HPDE6-E6E7 (cell line): Measurements from ENCODE around the gene DGKH.
A peak's percentile ranks its signal among the peaks of the same experiment; 100 is the strongest.
"Not testable (repeated sequence)": the region's sequence is repeated elsewhere in the genome, so short reads cannot be mapped to it uniquely, and the experiment has no call there.

ENCODE experiments used
- DNase-seq: peaks from one replicate; pipeline ENCODE4 v3.0.0; 2011; ENCODE audit warnings: missing footprints; ENCODE audit errors: extremely low spot score

DGKH gene

DNA sequence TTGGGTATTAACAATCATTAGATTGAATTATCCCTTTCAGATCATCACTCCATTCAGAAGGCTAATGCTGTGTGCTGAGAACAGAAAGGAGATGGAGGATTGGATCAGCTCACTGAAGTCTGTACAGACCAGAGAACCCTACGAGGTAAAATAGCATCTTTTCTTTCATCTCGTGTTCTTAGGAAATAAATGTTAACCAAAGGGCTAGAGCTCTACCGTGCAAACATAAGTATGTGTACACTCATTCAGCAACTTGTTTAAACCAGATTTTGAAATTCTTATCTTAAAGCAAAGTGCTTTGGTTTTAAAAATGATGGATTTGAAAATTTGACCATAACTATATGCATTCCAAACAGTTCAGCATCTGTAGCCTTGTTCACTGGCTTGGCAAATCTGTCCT is 106.8 kb downstream of the DGKH start:
- no peak for DNase-seq

DNA sequence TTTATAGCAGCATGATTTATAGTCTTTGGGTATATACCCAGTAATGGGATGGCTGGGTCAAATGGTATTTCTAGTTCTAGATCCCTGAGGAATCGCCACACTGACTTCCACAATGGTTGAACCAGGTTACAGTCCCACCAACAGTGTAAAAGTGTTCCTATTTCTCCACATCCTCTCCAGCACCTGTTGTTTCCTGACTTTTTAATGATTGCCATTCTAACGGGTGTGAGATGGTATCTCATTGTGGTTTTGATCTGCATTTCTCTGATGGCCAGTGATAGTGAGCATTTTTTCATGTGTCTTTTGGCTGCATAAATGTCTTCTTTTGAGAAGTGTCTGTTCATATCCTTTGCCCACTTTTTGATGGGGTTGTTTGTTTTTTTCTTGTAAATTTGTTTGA is 114.9 kb downstream of the DGKH start:
- DNase-seq = not testable (repeated sequence)

DNA sequence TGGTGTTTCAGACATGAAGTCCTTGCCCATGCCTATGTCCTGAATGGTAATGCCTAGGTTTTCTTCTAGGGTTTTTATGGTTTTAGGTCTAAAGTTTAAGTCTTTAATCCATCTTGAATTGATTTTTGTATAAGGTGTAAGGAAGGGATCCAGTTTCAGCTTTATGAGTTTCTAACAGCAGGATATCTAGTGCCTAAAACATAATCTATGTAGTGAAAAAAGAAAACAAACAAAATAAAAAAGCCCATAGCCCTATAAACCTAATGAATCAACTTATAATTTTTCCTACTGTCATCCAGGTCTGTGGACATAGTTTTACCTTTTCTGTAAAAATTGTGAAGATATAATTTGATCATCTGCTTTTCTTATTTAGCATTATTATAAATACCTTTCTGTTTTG is 115.5 kb downstream of the DGKH start:
- DNase-seq = not testable (repeated sequence)

DNA sequence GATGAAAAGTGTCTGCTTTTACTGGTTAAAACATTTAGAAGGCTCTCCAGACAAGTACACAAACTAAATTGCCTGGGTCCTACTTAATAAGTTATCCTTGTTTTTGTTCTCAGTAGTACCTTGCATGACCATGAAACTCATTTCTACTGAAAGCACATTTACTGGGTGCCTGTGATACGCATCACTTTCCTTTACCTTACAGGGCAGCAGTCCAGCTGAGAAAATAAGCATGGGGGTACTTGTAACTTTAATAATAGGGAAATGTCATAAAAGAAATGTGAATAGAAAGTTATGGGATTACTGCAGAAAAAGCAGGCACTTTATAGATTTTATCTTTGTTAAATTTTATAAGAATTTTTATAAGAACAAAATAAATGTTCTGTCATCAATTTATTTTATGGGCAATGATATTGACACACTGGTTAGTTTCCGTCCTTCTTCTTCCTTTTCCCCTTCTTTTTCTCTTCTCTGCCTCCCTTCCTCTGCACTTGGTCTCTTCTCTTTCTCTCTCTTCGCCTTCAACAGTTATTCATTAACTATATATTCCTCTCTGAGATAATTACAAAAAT is 116.2 kb downstream of the DGKH start:
- DNase-seq = no peak

DNA sequence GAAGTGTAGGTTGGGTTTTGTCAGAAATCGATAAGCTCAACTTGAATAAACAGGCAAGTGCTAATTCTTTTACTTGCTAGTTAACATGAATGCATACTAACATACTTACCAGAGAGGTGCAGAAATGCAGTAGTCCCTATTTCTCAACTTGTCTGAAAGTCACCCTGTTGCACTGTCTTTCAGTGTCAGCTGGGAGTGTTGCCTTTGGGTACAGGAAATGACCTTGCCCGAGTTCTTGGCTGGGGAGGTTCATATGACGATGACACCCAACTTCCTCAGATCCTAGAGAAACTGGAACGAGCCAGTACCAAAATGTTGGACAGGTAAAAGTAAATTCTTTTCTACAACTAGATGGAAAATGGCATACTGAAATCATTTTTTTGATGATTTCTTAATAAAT is 120.0 kb downstream of the DGKH start:
- DNase-seq = no peak

DNA sequence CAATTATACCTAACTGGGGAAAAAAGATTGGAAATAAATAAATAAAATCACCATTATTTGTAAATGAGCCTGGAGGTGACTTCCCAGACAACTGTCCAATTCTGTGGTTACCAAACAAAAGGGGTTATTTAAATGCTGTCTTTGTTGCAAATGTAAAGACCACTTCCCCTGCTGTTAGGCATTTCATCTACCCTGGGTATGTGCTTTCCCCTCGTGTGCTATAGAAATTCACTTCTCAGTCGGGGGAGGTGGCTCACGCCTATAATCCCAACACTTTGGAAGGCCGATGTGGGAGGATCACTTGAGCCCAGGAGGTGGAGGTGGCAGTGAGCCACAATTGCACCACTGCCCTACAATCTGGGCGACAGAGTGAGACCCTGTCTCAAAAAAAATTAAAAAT is 121.6 kb downstream of the DGKH start:
- DNase-seq = no peak

DNA sequence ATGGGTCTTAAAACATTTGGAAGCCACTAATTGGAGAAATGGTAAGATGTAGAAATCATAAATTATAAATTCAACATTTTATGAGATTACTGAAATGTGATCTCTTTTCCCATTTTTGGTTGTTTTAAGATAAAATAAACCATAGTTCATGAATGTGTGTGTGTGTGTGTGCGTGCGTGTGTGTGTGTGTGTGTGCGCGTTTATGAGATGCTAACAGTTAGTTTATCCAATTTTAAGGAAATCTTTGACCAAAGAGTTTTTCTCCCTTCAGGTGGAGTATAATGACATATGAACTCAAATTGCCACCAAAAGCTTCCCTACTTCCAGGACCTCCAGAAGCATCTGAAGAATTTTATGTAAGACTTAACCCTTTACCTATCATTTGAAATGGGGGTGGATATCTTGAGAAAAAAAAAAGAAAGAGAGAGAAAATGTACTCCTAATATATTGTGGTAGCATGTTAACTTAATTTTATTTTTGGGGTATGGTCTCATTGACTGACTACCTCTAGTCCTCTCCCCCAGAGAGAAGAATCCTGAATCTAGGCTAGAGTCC is 125.4 kb downstream of the DGKH start:
- no peak for DNase-seq

DNA sequence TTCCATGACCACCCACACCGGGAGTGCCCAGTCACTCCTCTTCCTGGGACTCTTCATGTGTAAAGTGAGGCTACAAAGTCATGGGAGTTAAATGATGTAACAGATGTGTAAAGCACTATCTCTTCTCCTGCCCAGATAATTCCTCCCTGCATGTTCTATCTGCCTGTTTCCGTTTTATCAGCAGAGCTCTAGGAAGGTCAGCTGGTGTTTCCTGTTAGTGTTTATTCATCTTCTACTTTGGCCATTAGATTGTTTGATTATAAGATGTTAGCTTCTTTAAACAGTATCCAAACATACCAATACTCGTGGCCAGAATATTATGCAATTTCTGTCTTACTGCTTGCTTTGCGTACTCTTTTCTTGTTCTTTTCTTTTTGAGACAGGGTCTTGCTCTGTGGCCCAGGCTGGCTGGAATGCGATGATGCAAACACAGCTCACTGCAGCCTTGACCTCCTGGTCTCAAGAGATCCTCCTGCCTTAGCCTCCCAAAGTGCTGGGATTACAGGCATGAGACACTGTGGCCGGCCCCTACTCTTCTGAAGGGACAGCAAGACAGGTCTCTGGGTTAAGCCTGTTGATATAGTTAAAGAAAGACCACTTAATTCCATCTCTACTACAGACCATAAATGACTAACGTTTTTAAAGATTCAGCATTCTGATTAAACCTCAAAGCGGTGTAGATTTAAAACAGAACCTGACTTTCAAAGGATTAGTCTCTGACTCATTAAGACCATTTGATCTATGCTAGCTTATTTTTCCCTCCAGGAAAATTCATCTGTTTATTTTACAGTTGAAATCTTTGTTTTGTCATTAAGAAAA is 126.1 kb downstream of the DGKH start:
- DNase-seq = no peak

DNA sequence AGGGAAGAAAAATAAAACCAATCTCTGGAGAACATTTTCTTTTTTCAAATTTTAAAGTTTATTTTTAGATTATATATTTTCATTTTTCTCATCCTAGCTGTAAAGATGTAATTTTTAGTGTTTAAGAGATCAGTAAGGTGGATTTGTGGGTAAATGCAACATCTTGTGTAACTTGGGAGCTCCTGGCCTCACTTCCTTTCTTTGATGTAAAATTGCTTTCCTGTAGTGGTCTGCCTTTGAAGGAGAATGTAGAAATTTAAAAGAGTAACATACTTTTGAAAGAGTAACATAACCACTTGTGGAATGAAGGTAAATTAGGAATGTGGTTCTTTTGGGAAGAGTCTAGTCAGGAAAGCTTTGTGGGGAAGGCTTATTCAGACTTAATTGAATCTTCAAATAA is 127.8 kb downstream of the DGKH start:
- DNase-seq = no peak

DNA sequence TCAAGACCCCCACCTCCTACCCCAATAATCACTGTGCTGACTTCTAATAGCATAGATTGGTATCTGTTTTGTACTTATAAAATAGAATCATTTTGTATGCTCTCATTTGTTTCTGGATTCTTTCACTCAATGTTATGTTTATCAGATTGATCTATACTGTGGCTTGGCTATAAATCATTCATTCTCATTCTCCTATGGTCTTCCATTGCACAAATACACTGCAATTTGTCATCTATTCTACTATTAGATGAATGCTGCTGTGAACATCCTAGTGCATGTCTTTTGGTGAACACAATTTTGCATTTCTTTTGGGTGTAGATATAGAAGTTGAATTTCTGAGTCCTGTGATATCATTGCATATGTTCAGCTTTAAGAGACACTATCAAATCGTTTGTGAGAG is 128.7 kb downstream of the DGKH start:
- no peak for DNase-seq

DNA sequence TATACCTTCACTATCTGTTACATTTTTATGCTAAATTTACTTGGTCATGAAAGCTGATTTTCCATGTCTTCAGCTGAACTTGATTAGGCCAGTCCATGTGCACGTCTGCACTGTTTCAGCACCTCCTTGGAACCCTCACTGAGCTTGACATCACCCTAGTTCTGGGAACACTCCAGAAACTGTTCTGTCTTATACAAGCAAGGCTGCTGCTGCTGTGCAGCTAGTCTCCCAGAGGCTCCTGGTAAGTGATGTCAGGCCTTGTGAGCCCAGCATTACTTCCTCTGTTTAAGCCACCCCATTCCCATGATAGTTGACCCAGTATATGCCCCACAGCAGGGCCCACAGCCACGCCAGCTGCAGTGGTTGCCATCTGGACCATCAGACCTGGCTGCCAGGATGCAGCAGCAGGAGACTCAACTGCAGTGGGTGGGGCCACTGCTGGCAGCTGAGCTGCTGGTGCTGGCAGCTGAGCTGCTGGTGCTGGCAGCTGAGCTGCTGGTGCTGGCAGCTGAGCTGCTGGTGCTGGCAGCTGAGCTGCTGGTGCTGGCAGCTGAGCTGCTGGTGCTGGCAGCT is 133.0 kb downstream of the DGKH start:
- DNase-seq = no peak

DNA sequence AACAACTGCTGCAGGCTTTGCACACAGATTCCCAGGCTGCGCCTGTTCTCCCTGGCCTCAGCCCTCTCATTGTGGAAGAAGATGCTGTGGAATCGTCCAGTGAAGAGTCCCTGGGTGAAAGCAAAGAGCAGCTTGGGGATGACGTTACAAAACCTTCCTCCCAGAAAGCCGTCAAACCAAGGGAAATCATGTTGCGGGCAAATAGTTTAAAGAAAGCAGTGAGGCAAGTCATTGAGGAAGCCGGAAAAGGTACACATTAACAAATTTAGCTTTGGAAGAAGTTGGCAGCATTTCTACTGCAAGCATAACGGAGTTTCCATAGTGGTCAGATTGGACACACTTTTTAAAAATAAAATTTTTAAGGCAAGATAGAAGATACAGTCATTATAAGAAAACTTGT is 140.6 kb downstream of the DGKH start:
- no peak for DNase-seq

DNA sequence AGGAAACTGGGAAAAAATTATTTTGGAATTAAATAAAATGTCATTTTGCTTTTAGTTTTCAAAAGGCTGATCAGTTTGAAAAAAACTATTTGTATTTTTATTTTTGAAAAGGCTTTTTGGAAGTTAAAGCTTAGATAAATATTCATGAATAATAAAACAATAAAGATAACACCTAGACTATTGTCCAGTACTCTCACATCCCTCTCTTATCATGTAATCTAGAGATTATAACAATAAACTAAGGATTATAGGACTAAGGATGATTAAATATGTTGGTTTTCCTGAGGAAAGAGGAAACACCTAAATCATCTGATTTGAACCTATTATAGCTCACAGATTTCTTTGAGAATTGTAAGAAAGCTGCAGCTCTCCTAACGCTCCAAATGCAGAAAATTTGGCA is 142.1 kb downstream of the DGKH start:
- DNase-seq = no peak

DNA sequence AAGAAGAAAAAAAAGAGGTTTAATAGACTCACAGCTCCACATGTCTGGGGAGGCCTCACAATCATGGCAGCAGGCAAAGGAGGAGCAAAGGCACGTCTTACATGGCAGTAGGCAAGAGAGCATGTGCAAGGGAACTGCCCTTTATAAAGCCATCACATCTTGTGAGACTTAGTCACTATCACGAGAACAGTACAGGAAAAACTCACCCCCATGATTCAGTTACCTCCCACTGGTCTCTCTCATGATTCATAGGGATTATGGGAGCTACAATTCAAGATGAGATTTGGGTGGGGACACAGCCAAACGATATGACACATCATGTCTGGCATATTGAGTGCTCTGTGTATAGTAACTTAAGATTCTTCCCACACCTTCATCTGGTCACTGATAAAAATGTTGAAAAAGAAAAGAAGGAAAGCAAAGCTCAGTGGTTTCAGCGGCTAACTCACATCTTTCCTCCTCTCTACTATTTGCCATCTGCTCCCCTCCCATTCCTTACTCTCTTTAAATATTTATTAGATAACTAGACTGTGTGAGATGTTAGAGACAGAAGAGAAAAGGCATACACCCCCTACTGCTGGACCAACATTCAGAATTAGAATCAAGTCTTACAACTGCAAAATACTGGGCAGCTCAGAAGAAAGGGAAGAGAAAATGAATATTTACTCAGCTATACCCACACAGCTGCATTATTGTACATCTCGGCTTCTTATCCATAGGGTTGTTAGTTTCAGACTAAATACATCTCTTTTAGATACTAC is 163.4 kb downstream of the DGKH start:
- DNase-seq = no peak

DNA sequence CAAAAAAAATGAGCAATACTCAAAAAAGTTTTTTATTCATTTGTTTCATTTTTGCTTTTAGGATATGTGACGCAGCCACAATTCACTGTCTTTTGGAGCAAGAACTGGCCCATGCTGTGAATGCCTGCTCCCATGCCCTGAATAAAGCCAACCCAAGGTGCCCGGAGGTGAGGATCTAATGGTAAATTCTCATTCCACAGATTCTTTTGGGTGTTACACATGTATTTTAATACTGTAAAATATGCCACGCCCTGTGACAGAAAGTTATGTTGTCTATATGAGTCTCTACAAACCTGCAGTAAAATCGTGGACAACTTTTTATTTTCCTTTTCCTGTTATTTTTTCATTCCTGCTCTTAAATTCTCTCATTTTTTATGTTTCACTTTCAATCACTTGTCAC is 166.0 kb downstream of the DGKH start:
- no peak for DNase-seq

DNA sequence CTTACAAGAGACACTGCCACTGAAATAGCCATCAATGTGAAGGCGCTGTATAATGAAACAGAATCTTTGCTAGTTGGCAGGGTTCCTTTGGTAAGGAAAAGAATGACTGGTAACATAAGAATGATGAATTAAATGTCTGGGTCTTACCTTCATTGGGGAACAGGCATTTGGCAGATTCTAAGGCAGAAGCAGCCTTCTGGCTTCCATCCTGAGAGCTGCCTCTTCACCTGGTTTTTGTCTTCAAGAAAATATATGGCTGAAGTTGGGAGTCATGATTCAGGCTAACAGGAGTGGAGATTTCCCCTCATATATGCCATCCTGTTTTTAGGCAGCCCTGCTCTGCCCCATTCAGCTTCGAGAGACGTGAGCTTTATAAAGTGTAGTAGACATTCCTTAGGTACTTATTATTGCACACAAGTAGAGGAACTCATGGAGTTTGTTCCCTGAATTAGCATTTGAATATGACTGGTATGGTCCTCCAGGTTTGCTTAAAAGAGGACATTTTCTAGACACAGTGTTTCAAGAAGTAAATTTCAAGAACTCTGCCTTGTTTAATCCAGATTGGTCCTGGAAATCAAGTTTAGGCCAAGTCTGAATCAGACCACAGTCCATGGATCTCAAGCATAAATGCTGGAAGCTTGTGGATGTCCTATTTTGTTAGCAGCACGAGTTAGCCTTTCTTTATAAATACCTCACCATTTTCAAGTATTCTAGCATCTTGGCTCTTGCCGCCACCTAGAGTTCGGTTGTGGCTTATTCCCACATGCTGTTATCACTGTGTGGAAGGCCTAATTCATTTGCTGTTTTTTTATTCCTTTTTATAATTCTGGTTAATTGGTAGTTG is 167.4 kb downstream of the DGKH start:
- DNase-seq = peak; percentile 0

DNA sequence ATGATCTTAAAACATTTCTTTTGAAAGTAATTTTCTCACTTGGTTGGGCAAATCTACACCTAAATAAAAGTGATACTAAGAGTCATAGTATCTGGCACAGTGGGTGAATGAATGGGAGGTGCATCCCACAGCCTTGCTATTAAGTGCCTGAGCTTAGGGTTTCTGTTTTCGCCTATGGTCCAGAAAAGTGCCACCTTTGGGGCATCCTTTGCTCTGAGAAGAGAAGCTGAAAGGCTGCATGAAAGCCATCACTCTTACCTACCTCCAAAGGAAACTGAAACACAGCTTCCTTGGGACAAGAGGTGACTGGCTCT is 167.9 kb downstream of the DGKH start:
- DNase-seq = no peak

DNA sequence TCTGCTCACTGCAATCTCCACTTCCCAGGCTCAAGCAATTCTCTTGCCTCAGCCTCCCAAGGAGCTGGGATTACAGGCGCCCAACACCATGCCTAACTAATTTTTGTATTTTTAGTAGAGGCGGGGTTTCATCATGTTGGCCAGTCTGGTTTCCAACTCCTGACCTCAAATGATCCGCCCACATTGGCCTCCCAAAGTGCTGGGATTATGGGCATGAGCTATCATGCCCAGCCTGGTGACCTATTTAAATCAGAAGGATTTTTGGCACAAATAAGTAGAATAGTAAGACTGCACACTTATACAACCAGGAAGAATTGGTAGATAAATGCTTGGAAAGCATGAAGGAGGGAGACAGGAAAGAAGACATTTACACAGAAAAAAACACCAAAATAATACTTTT is 170.1 kb downstream of the DGKH start:
- DNase-seq = no peak

DNA sequence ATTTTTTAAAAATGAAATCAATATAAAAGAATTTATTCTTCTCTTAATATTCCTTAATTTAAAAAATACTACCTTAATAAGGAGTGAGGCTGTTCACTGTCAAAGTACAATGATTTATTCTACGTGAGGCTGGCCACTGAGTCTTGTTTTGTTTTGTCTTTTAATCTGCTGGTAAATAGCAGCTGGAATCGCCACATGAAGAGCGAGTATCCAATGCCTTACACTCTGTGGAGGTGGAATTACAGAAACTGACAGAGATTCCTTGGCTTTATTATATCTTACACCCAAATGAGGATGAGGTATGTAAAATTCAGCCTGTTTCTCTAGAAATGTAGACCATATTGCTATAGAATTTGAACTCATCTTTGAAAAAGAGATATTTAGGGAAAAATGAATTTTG is 170.6 kb downstream of the DGKH start:
- DNase-seq = no peak

DNA sequence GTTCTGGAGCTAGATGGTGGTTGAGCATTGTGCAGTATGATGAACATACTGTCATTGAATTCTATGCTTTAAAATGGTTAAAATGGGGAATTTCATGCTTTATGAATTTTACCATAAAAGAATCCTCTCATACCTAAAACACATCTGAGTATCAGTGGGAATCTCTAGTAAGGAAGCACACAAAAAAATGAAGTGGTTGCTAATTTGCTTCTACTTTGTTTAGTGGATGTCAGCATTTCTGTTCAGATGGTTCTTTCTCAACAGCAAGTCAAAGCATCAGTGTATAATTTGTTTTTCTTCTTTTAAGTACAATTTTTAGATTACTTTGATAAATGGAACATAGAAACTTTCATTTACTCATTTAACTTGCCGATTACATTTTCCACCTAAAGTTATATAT is 171.4 kb downstream of the DGKH start:
- no peak for DNase-seq

DNA sequence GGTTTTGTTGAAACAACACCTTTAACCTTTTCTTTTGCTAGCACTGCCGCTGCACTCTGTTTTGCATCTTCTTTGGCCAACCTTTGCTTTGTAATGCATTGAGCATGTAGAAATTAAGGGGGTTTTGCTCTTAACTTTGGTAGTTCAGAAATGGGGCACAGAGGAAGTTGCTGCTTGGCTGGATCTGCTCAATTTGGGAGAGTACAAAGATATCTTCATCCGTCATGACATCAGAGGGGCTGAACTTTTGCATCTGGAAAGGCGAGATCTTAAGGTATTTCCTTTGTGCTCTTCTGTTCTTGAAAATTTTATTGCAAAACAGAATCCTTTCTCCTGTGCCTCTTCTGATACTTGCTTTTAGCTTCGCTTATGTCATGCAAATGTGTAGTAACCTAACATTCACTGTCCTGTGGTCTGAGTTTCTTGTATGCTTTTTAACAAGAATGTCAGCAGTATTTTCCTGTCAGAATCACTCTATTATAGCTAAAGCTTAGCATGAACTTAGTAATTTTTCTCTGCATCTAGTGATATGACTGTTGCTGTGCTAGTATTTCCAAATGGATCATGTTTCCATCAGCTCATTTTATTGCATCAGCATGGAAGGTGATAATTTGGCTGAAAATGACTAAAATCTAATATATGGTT is 172.8 kb downstream of the DGKH start:
- DNase-seq = no peak
